ENCODE data around the gene IP6K1.
"Not testable (repeated sequence)": the region's sequence is repeated elsewhere in the genome, so short reads cannot be mapped to it uniquely, and the experiment has no call there.

Gene IP6K1

GRCh38 chr3:49793486-49794085 lies 7.2 kb upstream of the IP6K1 start:
- DNase-seq, result no peak

- no peak for DNase-seq
These were observed 6.2 kb upstream of the IP6K1 start for GRCh38 chr3:49792371-49793150.

- DNase-seq, result no peak
These were observed 5.2 kb upstream of the IP6K1 start for GRCh38 chr3:49791571-49791970.

- no peak for DNase-seq
These were observed 4.5 kb upstream of the IP6K1 start for GRCh38 chr3:49790626-49791411.

GRCh38 chr3:49788056-49788455 lies 1.7 kb upstream of the IP6K1 start:
- DNase-seq, result no peak

GRCh38 chr3:49787536-49787935 lies 1.2 kb upstream of the IP6K1 start:
- no peak for DNase-seq

- no peak for DNase-seq
These were observed 781 bp upstream of the IP6K1 start for GRCh38 chr3:49787182-49787464.

- DNase-seq, result no peak
These were observed 581 bp downstream of the IP6K1 start for GRCh38 chr3:49785565-49786356.

GRCh38 chr3:49782277-49782676 lies 4.1 kb downstream of the IP6K1 start:
- DNase-seq, result not testable (repeated sequence)

GRCh38 chr3:49781415-49782199 lies 4.7 kb downstream of the IP6K1 start:
- DNase-seq, result no peak

- not testable (repeated sequence) for DNase-seq
These were observed 5.4 kb downstream of the IP6K1 start for GRCh38 chr3:49780975-49781365.

- no peak for DNase-seq
These were observed 6.0 kb downstream of the IP6K1 start for GRCh38 chr3:49780080-49780974.

GRCh38 chr3:49779358-49780079 lies 6.8 kb downstream of the IP6K1 start:
- DNase-seq, result no peak

- DNase-seq, result not testable (repeated sequence)
These were observed 10.2 kb downstream of the IP6K1 start for GRCh38 chr3:49776101-49776500.

- no peak for DNase-seq
These were observed 10.8 kb downstream of the IP6K1 start for GRCh38 chr3:49775538-49775937.

- DNase-seq, result no peak
These were observed 13.6 kb downstream of the IP6K1 start for GRCh38 chr3:49772703-49773102.

- no peak for DNase-seq
These were observed 14.9 kb downstream of the IP6K1 start for GRCh38 chr3:49771340-49771938.

GRCh38 chr3:49769926-49770325 lies 16.4 kb downstream of the IP6K1 start:
- DNase-seq, result no peak

GRCh38 chr3:49769286-49769915 lies 16.9 kb downstream of the IP6K1 start:
- DNase-seq, result no peak

- DNase-seq, result no peak
These were observed 22.4 kb downstream of the IP6K1 start for GRCh38 chr3:49763981-49764380.
